ENCODE results near the gene TMSB10. TPM values are rescaled to one million over a fixed set of nuclear protein-coding genes. Genes with fewer than 3 reads are reported as not detected.

The TMSB10 gene
- total and polyA plus RNA-seq, 7 experiments from 2014 or later, result 1,492 to 8,256 (median 1,692) TPM

DNA sequence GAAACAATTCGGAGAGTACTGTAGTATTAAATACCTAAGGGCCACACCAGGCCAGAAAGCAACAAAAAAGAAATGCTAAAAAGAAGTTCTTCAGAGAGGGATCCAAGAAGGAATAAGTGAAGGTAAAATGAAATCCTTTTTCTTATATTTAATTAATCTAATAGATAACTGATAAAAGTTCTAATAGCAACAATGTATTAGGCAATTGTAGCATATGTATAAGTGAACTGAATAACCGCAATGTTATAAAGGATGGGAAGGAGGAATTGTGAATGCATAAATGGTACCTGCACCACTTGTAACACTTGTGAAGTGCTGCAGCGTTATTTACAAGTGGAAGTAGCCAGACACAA, 21.8 kb downstream of the TMSB10 start:
- peaks cover 0 to 4% (median 0%) of the 10 kb centered on the region in 11 donors for H3K9me3 Mint-ChIP-seq
- H3K4me3 Mint-ChIP-seq, result peak overlapping the region; percentile 91 to 100 (median 94)
- no peaks in the 10 kb centered on the region for H3K27me3 Mint-ChIP-seq
- intact Hi-C loops (cut with micrococcal nuclease), result loop anchor here (1.0 to 5.0 kb wide), 12 partner anchors 11 to 468 kb away; partner anchors contain the start of genes DNAH6 (in 1 of the 2) and SUCLG1 (in 1 of the 2)
- Histone ChIP-seq H3K27me3 (ENCODE audit: control insufficient read depth in 2 of 2, insufficient read depth in 2 of 2, low read length in 2 of 2) (no peaks in the 10 kb centered on the region), H3K4me1 (ENCODE audit: control insufficient read depth in 2 of 2, insufficient read depth in 2 of 2, low read length in 2 of 2) (peaks cover 29% of the 10 kb centered on the region in 2 donors), H3K4me3 (ENCODE audit: low read length) (no peak overlapping the region), H3K27ac (ENCODE audit: low read depth, low read length) (no peak overlapping the region), H3K36me3 (ENCODE audit: control insufficient read depth in 2 of 3, insufficient read depth in 3 of 3, low read length in 3 of 3) (no peaks in the 10 kb centered on the region), H3K9me3 (ENCODE audit: control insufficient read depth in 2 of 3, low read length in 3 of 3) (no peaks in the 10 kb centered on the region)
- H3K36me3 Mint-ChIP-seq, result peaks cover 0 to 15% (median 0%) of the 10 kb centered on the region in 5 donors
- H3K4me1 Mint-ChIP-seq, result peaks cover 31 to 61% (median 53%) of the 10 kb centered on the region in 7 donors
- DNase-seq (no peak), ATAC-seq (no peak)
- CTCF ChIA-PET, result interaction anchor here (1.1 to 2.4 kb wide), 7 partner anchors 17 to 445 kb away, joined by 3 to 82 read pairs (median 9); partner anchors contain the start of gene TRABD2A
- POLR2A ChIA-PET, result interaction anchor here (2.1 to 13.2 kb wide), 5 partner anchors 11 to 77 kb away, joined by 12 to 495 read pairs (median 25); partner anchors contain the start of gene TMSB10
- H3K27ac Mint-ChIP-seq, result peak overlapping the region; percentile 91 to 100 (median 96)

DNA sequence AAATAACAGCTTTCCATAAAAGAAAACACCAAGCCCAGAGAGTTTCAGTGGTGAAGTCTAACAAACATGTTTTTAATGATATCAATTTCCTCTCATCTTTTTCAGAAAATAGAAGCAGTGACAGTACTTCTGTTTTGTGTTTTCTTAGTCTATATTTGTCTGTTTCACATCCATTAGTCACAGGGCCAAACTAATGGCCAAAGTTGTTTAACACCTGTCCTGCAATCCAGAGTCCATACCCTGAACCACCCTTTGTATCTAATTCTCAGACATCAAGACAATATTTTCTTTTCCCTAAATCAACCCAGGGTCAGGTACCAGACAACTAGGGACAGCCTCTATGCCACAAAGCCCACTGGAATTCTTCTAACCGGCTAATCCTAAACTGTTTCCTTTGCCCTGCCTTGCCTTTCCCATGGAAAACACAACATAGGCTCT, 25.9 kb downstream of the TMSB10 start:
- H3K4me3 Mint-ChIP-seq, result peak overlapping the region in 4 of 10 donors; percentile 10 to 43 (median 22)
- no peaks in the 10 kb centered on the region for H3K36me3 ChIP-seq (ENCODE audit: control insufficient read depth in 2 of 3, insufficient read depth in 3 of 3, low read length in 3 of 3)
- peaks cover 0 to 24% (median 4%) of the 10 kb centered on the region in 5 donors for H3K36me3 Mint-ChIP-seq
- POLR2A ChIA-PET, result interaction anchor here (0.7 to 2.0 kb wide), 4 partner anchors 8 to 43 kb away, joined by 3 to 12 read pairs (median 4); no protein-coding TSS in a partner anchor
- peaks cover 7 to 8% of the 10 kb centered on the region in 2 donors for H3K4me1 ChIP-seq (ENCODE audit: control insufficient read depth in 2 of 2, insufficient read depth in 2 of 2, low read length in 2 of 2)
- H3K27me3 Mint-ChIP-seq, result no peaks in the 10 kb centered on the region
- CTCF ChIA-PET, result interaction anchor here (0.6 to 1.1 kb wide), 2 partner anchors 52 to 86 kb away, joined by 3 read pairs; no protein-coding TSS in a partner anchor
- DNase-seq (no peak), ATAC-seq (no peak)
- H3K4me3 ChIP-seq (ENCODE audit: low read length), result no peak overlapping the region
- H3K27ac ChIP-seq (ENCODE audit: low read depth, low read length), result no peak overlapping the region
- H3K9me3 ChIP-seq (ENCODE audit: control insufficient read depth in 2 of 3, low read length in 3 of 3), result no peaks in the 10 kb centered on the region
- intact Hi-C loops (cut with micrococcal nuclease), result no loop called here
- H3K27me3 ChIP-seq (ENCODE audit: control insufficient read depth in 2 of 2, insufficient read depth in 2 of 2, low read length in 2 of 2), result no peaks in the 10 kb centered on the region
- no peaks in the 10 kb centered on the region for H3K9me3 Mint-ChIP-seq
- H3K4me1 Mint-ChIP-seq, result peaks cover 15 to 48% (median 31%) of the 10 kb centered on the region in 7 donors
- peak overlapping the region in 4 of 9 donors; percentile 30 to 84 (median 39) for H3K27ac Mint-ChIP-seq

DNA sequence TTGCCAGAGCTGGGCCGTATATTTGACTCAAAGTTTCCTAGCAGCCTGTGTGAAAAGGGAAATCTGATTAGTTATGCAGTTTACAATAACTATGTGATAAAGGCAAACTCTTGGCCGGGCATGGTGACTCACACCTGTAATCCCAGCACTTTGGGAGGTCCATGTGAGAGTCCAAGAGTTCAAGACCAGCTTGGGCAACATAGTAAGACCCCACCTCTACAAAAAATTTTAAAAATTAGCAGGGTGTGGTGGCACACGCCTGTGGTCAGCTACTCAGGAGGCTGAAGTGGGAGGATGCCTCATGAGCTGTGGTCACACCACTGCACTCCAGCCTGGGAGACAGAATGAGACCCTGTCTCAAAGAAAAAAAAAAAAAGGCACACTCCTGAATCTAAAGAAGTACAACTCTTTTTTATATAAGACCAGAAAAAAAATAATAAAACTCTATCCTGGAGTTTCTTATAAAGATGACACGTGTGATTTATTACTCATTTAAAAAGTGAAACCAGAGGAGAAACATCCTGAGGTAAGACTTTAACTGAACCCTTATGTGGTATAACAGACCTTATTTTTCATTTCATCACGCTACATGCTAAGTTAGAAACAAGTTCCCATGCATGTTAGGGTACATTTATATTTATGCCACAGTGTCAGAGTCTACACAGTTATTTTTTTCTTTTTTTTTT, 32.9 kb downstream of the TMSB10 start:
- intact Hi-C loops (cut with micrococcal nuclease), result loop anchor here in 1 of 2 donors (1.0 kb wide), 2 partner anchors 8 to 11 kb away; no protein-coding TSS in a partner anchor
- POLR2A ChIA-PET, result interaction anchor here (0.5 to 11.5 kb wide), 10 partner anchors 8 to 357 kb away, joined by 3 to 112 read pairs (median 6); partner anchors contain the start of genes KCMF1 and TMSB10
- Mint-ChIP-seq H3K27me3 (no peaks in the 10 kb centered on the region), H3K36me3 (peaks cover 0 to 30% (median 3%) of the 10 kb centered on the region in 5 donors), H3K27ac (peak overlapping the region; percentile 88 to 100 (median 98)), H3K9me3 (no peaks in the 10 kb centered on the region), H3K4me1 (peaks cover 11 to 66% (median 33%) of the 10 kb centered on the region in 7 donors), H3K4me3 (peak overlapping the region; percentile 42 to 85 (median 78))
- ATAC-seq, result peak; percentile 76
- H3K9me3 ChIP-seq (ENCODE audit: control insufficient read depth in 2 of 3, low read length in 3 of 3), result no peaks in the 10 kb centered on the region
- H3K36me3 ChIP-seq (ENCODE audit: control insufficient read depth in 2 of 3, insufficient read depth in 3 of 3, low read length in 3 of 3), result no peaks in the 10 kb centered on the region
- no peaks in the 10 kb centered on the region for H3K27me3 ChIP-seq (ENCODE audit: control insufficient read depth in 2 of 2, insufficient read depth in 2 of 2, low read length in 2 of 2)
- H3K4me3 ChIP-seq (ENCODE audit: low read length), result peak overlapping the region; percentile 29
- peak in 7 of 9 donors; percentile 27 to 59 (median 53) for DNase-seq
- CTCF ChIA-PET, result interaction anchor here (0.6 to 5.5 kb wide), 5 partner anchors 9 to 441 kb away, joined by 3 to 44 read pairs (median 4); no protein-coding TSS in a partner anchor
- peak overlapping the region; percentile 72 for H3K27ac ChIP-seq (ENCODE audit: low read depth, low read length)
- peaks cover 20 to 21% of the 10 kb centered on the region in 2 donors for H3K4me1 ChIP-seq (ENCODE audit: control insufficient read depth in 2 of 2, insufficient read depth in 2 of 2, low read length in 2 of 2)

DNA sequence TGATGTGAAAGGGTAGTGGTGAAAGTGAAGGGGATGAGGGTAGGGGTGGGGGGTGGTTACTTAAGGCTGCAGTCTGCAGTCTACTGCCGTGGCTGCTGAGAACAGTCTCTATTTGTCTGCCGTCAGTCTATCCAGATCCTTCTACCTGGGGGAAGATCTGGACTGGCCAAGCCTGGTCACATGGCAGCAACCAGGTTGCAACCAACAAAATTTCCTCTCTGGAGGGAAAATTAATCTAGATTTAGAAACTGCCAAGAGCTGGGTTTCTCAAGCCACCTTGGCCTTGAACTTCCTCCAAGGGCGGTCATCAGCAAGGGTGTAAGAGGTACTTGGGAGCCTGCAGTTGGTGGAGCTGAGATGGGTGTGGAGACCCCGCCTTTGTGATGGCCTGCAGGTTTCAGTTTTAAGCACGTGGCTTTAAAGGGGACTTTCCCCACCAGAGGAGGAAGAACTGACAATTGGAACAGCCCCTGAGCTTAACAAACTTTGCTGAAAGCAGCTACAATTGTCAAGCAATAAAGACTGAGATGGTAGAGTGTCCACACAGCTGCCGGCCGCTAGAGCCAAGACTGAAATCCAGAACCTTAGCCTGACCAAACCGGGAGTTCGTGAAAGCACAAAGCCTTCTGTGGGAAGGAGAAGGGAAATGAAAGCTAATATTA, 34.1 kb downstream of the TMSB10 start:
- peak overlapping the region; percentile 72 for H3K27ac ChIP-seq (ENCODE audit: low read depth, low read length)
- no peaks in the 10 kb centered on the region for H3K9me3 ChIP-seq (ENCODE audit: control insufficient read depth in 2 of 3, low read length in 3 of 3)
- ATAC-seq (peak; percentile 92), DNase-seq (peak; percentile 31 to 76 (median 65))
- H3K4me1 Mint-ChIP-seq, result peaks cover 17 to 68% (median 34%) of the 10 kb centered on the region in 7 donors
- H3K27ac Mint-ChIP-seq, result peak overlapping the region; percentile 88 to 100 (median 98)
- no peaks in the 10 kb centered on the region for H3K36me3 ChIP-seq (ENCODE audit: control insufficient read depth in 2 of 3, insufficient read depth in 3 of 3, low read length in 3 of 3)
- peak overlapping the region; percentile 66 to 90 (median 82) for H3K4me3 Mint-ChIP-seq
- intact Hi-C loops (cut with micrococcal nuclease), result loop anchor here (1.0 kb wide), 4 partner anchors 12 to 32 kb away; no protein-coding TSS in a partner anchor
- H3K36me3 Mint-ChIP-seq, result peaks cover 0 to 29% (median 3%) of the 10 kb centered on the region in 5 donors
- peaks cover 20 to 21% of the 10 kb centered on the region in 2 donors for H3K4me1 ChIP-seq (ENCODE audit: control insufficient read depth in 2 of 2, insufficient read depth in 2 of 2, low read length in 2 of 2)
- ChIA-PET CTCF (interaction anchor here (0.7 to 5.5 kb wide), 8 partner anchors 14 to 290 kb away, joined by 3 to 44 read pairs (median 3); no protein-coding TSS in a partner anchor), POLR2A (interaction anchor here (0.6 to 11.5 kb wide), 13 partner anchors 9 to 630 kb away, joined by 3 to 112 read pairs (median 5); partner anchors contain the start of genes KCMF1, TMSB10 and TRABD2A)
- no peaks in the 10 kb centered on the region for H3K27me3 Mint-ChIP-seq
- no peaks in the 10 kb centered on the region for H3K9me3 Mint-ChIP-seq
- H3K27me3 ChIP-seq (ENCODE audit: control insufficient read depth in 2 of 2, insufficient read depth in 2 of 2, low read length in 2 of 2), result no peaks in the 10 kb centered on the region
- peak overlapping the region; percentile 29 for H3K4me3 ChIP-seq (ENCODE audit: low read length)

DNA sequence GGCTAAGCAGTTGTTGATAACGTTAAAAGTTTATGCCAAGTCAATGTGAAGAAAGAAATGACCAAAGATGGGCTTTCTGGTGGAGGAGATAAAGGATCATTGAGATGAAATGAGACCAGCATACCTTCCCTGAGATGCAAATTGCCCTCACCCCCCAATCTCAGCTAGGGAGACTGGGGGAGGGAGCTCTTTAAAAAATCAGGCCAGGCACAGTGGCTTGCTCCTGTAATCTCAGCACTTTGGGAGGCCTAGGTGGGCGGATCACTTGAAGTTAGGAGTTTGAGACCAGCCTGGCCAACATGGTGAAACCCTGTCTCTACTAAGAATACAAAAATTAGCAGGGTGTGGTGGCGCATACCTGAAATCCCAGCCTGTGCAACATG, 34.6 kb downstream of the TMSB10 start:
- POLR2A ChIA-PET, result interaction anchor here (0.6 to 11.5 kb wide), 11 partner anchors 10 to 630 kb away, joined by 3 to 112 read pairs (median 6); partner anchors contain the start of genes KCMF1, TMSB10 and TRABD2A
- H3K4me1 Mint-ChIP-seq, result peaks cover 23 to 74% (median 39%) of the 10 kb centered on the region in 7 donors

More for the DNA sequence above, 34.6 kb downstream of the TMSB10 start:
- ATAC-seq (no peak), DNase-seq (no peak)
- H3K27me3 Mint-ChIP-seq, result no peaks in the 10 kb centered on the region
- Histone ChIP-seq H3K27ac (ENCODE audit: low read depth, low read length) (peak overlapping the region; percentile 72), H3K36me3 (ENCODE audit: control insufficient read depth in 2 of 3, insufficient read depth in 3 of 3, low read length in 3 of 3) (no peaks in the 10 kb centered on the region), H3K9me3 (ENCODE audit: control insufficient read depth in 2 of 3, low read length in 3 of 3) (no peaks in the 10 kb centered on the region), H3K27me3 (ENCODE audit: control insufficient read depth in 2 of 2, insufficient read depth in 2 of 2, low read length in 2 of 2) (no peaks in the 10 kb centered on the region), H3K4me1 (ENCODE audit: control insufficient read depth in 2 of 2, insufficient read depth in 2 of 2, low read length in 2 of 2) (peaks cover 21% of the 10 kb centered on the region in 2 donors), H3K4me3 (ENCODE audit: low read length) (peak overlapping the region; percentile 29)
- peaks cover 0 to under 1% (median 0%) of the 10 kb centered on the region in 11 donors for H3K9me3 Mint-ChIP-seq
- intact Hi-C loops (cut with micrococcal nuclease), result no loop called here
- H3K36me3 Mint-ChIP-seq, result peaks cover 0 to 34% (median 3%) of the 10 kb centered on the region in 5 donors
- CTCF ChIA-PET, result interaction anchor here (0.7 to 5.5 kb wide), 8 partner anchors 14 to 291 kb away, joined by 3 to 44 read pairs (median 3); no protein-coding TSS in a partner anchor
- H3K4me3 Mint-ChIP-seq, result peak overlapping the region; percentile 66 to 90 (median 82)
- peak overlapping the region; percentile 88 to 100 (median 98) for H3K27ac Mint-ChIP-seq
